ENCODE data around the gene GNG14. TPM values are rescaled to one million over a fixed set of nuclear protein-coding genes. Genes with fewer than 3 reads are reported as not detected.
A peak's percentile ranks its signal among the peaks of the same experiment; 100 is the strongest.

The GNG14 gene
- total RNA-seq (2016; rRNA removed; fragmentation: Illumina TruSeq; extraction: Trizol) (not detected in 2 replicates), polyA plus RNA-seq (2011; rRNA removed) (not detected in 2 replicates), polyA minus RNA-seq (2011; rRNA and poly(A)+ RNA removed; ENCODE audit: low replicate concordance) (0.68 and 1.9 TPM in 2 replicates), Bru-seq, nascent RNA (percentile 24 among the genes with signal in this experiment), BruChase-seq, experiment 1, labeled RNA remaining after a 6-hour chase (not detected), BruChase-seq, experiment 2, labeled RNA remaining after a 2-hour chase (not detected)
- not detected in 2 replicates for total RNA-seq (2016; cell fraction: cytosol; rRNA removed; fragmentation: Illumina TruSeq; extraction: Trizol; ENCODE audit: low read depth)
- not detected in 2 replicates for total RNA-seq (2016; cell fraction: insoluble cytoplasmic fraction; rRNA removed; fragmentation: Illumina TruSeq; extraction: Trizol)
- total RNA-seq (2016; cell fraction: membrane; rRNA removed; fragmentation: Illumina TruSeq; extraction: Trizol): not detected in 2 replicates
- total RNA-seq (2016; cell fraction: nucleus; rRNA removed; fragmentation: Illumina TruSeq; extraction: Trizol): not detected in 2 replicates
- polyA plus RNA-seq (2011; cell fraction: cytosol; rRNA removed): not detected in 2 replicates
- polyA plus RNA-seq (2011; cell fraction: nucleus; rRNA removed): 0.82 TPM in 1 of 2 replicates, not detected in the other
- polyA plus RNA-seq (2012): not detected in 2 replicates
- not detected in 2 replicates for polyA plus RNA-seq (2016; cell fraction: cytosol; fragmentation: Illumina TruSeq; extraction: Trizol; ENCODE audit: low read depth)
- not detected in 2 replicates for polyA plus RNA-seq (2016; cell fraction: insoluble cytoplasmic fraction; fragmentation: Illumina TruSeq; extraction: Trizol; ENCODE audit: low read depth)
- polyA plus RNA-seq (2016; cell fraction: membrane; fragmentation: Illumina TruSeq; extraction: Trizol; ENCODE audit: low read depth): not detected in 2 replicates
- polyA plus RNA-seq (2016; cell fraction: nucleus; fragmentation: Illumina TruSeq; extraction: Trizol; ENCODE audit: insufficient read depth, low read depth): not detected in 2 replicates
- polyA minus RNA-seq (2011; cell fraction: cytosol; rRNA and poly(A)+ RNA removed): not detected in 2 replicates
- polyA minus RNA-seq (2011; cell fraction: nucleus; rRNA and poly(A)+ RNA removed): not detected in 2 replicates
- long read RNA-seq, experiment 1: 0 reads
- long read RNA-seq, experiment 2: 0 reads

DNA sequence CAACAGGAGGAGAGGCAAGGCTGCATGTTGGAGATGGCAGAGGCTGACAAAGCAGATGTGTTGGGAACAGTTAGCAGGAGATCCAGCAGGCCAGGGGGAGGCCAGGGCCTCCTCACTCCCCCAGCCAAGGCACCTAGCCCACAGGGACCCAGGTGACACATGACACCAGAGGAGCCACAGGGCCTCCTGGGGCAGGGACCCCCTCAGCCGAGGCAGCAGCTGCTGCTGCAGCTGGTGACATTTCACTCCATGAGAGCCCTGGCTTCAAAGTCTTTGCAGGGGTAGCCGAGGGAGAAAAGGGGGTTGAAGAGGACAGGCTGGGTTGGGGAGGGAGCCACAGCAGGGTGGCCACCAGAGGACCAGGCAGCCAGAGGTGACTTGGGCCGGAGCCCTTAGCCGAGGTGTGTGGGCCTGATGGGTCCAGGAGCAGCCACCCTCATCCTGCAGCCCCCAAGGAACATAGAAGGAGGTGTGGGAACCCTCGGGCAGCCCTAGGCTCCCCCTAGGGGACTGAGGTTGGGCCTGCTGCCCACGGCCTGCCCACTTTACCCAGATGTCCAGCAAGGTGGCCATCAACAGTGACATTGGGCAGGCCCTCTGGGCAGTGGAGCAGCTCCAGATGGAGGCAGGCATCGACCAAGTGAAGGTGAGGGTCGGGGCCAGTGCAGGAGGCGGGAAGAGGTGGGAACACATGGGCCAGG is at the start of gene GNG14:
Gene GNG14 (plus strand): TSS at position 503 of the 701 bp plus-strand sequence. CDS start 51 bp downstream, at position 554.
- Histone ChIP-seq H3K4me2 (ENCODE audit: low read depth, low read length) (no peak within 1 kb of the TSS), H3K9ac (ENCODE audit: insufficient read depth, low read depth, low read length) (no peak within 1 kb of the TSS), H3K36me3 (replicated peaks in 1 of 2; ENCODE audit: control insufficient read depth in 1 of 2, insufficient read depth in 2 of 2, low read length in 2 of 2) (no peaks in the 10 kb centered on the region; a peak in 1 of 5 replicates), H3K4me1 (ENCODE audit: insufficient read depth, low read length) (no peaks in the 10 kb centered on the region), H3K9me3 (ENCODE audit: low read length) (no peaks in the 10 kb centered on the region), H3K27me3 (ENCODE audit: control insufficient read depth in 1 of 2, insufficient read depth in 2 of 2, low read length in 2 of 2) (no peaks in the 10 kb centered on the region), H4K20me1 (ENCODE audit: insufficient read depth, low read length) (no peaks in the 10 kb centered on the region), H3K27ac (ENCODE audit: extremely low read length, insufficient read depth, low read length) (no peak within 1 kb of the TSS), H3K79me2 (ENCODE audit: insufficient read depth, low read length) (no peaks in the 10 kb centered on the region), H2AFZ (ENCODE audit: low read length) (no peak within 1 kb of the TSS), H3K4me3 (replicated peaks in 1 of 3; ENCODE audit: insufficient read depth in 1 of 3, low read depth in 2 of 3, low read length in 3 of 3) (no peak within 1 kb of the TSS)
- ATAC-seq (no peak; the same call in 1 of the 3 replicates), FAIRE-seq (no peak), DNase-seq (ENCODE audit: low spot score) (no peak)
- 90% methylated on average over 4 of the region's 9 CpGs for WGBS (ENCODE audit: low lambda C conversion rate)
- BruUV-seq (replicated peaks): no TSS peak
- POLR2A ChIA-PET: no interaction called here
- intact Hi-C loops (cut with micrococcal nuclease; ENCODE audit: unreplicated experiment) (no loop called here), in situ Hi-C loops (cut with HindIII; ENCODE audit: extremely low pct_ligation_motif_present, low pct_unique_long_range_greater_than_20kb) (no loop called here)
- TF ChIP-seq POLR2A (IDR thresholded peaks at IDR 0.05; ENCODE audit: insufficient read depth in 1 of 2, low read depth in 2 of 2, low read length in 2 of 2): no peak
- TF ChIP-seq AGO2 (optimal IDR thresholded peaks at IDR 0.05; ENCODE audit: low read depth, low read length): peak; percentile 60
- CTCF ChIA-PET (ENCODE audit: low intra/inter-chr PET ratio, low total read pairs): no interaction called here

DNA sequence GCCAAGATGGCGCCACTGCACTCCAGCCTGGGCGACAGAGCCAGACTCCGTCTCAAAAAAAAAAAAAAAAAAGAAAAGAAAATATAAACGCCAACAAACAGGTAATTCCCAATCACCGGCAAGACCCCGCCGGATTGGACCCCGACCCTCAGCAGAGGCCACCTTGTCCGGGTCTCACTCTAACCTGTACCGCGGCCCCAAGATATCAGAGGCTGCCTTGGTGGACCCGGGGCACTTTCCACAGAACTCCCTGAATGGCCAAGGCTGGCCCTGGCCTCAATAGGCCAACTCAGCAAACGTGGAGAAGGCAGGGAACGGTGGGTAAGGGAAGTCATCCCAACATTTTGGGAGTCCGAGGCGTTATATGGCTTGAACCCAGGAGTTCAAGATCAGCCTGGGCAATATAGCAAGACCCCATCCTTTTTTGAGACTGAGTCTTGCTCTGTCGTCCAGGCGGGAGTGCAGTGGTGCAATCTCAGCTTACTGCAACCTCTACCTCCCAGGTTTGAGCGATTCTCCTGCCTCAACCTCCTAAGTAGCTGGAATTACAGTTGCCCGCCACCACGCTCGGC is 49.1 kb upstream of the GNG14 start:
- POLR2A ChIA-PET: no interaction called here
- intact Hi-C loops (cut with micrococcal nuclease; ENCODE audit: unreplicated experiment): no loop called here
- in situ Hi-C loops (cut with HindIII; ENCODE audit: extremely low pct_ligation_motif_present, low pct_unique_long_range_greater_than_20kb): no loop called here

More for the DNA sequence above, 49.1 kb upstream of the GNG14 start:
- 96% methylated on average over 22 of the region's 22 CpGs for WGBS (ENCODE audit: low lambda C conversion rate)
- CTCF ChIA-PET (ENCODE audit: low intra/inter-chr PET ratio, low total read pairs): no interaction called here
- DNase-seq (ENCODE audit: low spot score): no peak
- Histone ChIP-seq H3K9ac (ENCODE audit: insufficient read depth, low read depth, low read length) (no peak overlapping the region), H3K27me3 (ENCODE audit: control insufficient read depth in 1 of 2, insufficient read depth in 2 of 2, low read length in 2 of 2) (no peaks in the 10 kb centered on the region), H4K20me1 (ENCODE audit: insufficient read depth, low read length) (no peaks in the 10 kb centered on the region), H3K4me1 (ENCODE audit: insufficient read depth, low read length) (peaks cover 11% of the 10 kb centered on the region; the same call in 1 of the 2 replicates), H2AFZ (ENCODE audit: low read length) (no peak overlapping the region), H3K4me2 (ENCODE audit: low read depth, low read length) (no peak overlapping the region), H3K4me3 (replicated peaks in 1 of 3; ENCODE audit: insufficient read depth in 1 of 3, low read depth in 2 of 3, low read length in 3 of 3) (no peak overlapping the region), H3K27ac (ENCODE audit: extremely low read length, insufficient read depth, low read length) (no peak overlapping the region), H3K36me3 (replicated peaks in 1 of 2; ENCODE audit: control insufficient read depth in 1 of 2, insufficient read depth in 2 of 2, low read length in 2 of 2) (no peaks in the 10 kb centered on the region), H3K9me3 (ENCODE audit: low read length) (no peaks in the 10 kb centered on the region), H3K79me2 (ENCODE audit: insufficient read depth, low read length) (no peaks in the 10 kb centered on the region)
- no TSS peak for BruUV-seq (replicated peaks)
- peak; percentile 28; the same call in 1 of the 2 replicates for TF ChIP-seq ZNF121 (CRISPR knock-in tag; IDR thresholded peaks at IDR 0.05)
- no peak for TF ChIP-seq POLR2A (IDR thresholded peaks at IDR 0.05; ENCODE audit: insufficient read depth in 1 of 2, low read depth in 2 of 2, low read length in 2 of 2)
- FAIRE-seq: no peak
- no peak for ATAC-seq
